ENCODE data around the gene KRTAP4-3. TPM values are rescaled to one million over a fixed set of nuclear protein-coding genes. Genes with fewer than 3 reads are reported as not detected.

KRTAP4-3 gene
- total RNA-seq, 1 experiment from 2014 or later: not detected

- TF ChIP-seq ATF2 (CRISPR knock-in tag; IDR thresholded peaks at IDR 0.05; ENCODE audit: borderline replicate concordance, low read depth): no peak
- TF ChIP-seq TCF7 (CRISPR knock-in tag; IDR thresholded peaks at IDR 0.05; ENCODE audit: low read depth): no peak
- no peak for TF ChIP-seq MLX (CRISPR knock-in tag; IDR thresholded peaks at IDR 0.05)
- no peak for TF ChIP-seq ELF4 (CRISPR knock-in tag; IDR thresholded peaks at IDR 0.05; ENCODE audit: low read depth)
- TF ChIP-seq EMX1 (CRISPR knock-in tag; IDR thresholded peaks at IDR 0.05): no peak
- TF ChIP-seq E2F4 (CRISPR knock-in tag; IDR thresholded peaks at IDR 0.05; ENCODE audit: borderline replicate concordance, low read depth): no peak
- TF ChIP-seq ZNF423 (CRISPR knock-in tag; IDR thresholded peaks at IDR 0.05): no peak
- no peak for TF ChIP-seq ZBTB21 (CRISPR knock-in tag; IDR thresholded peaks at IDR 0.05; ENCODE audit: borderline replicate concordance)
- TF ChIP-seq ZNF281 (CRISPR knock-in tag; IDR thresholded peaks at IDR 0.05): no peak
- TF ChIP-seq ZNF263 (CRISPR knock-in tag; IDR thresholded peaks at IDR 0.05; ENCODE audit: low read depth): no peak
- TF ChIP-seq MXD4 (CRISPR knock-in tag; IDR thresholded peaks at IDR 0.05; ENCODE audit: borderline replicate concordance): no peak
- no peak for TF ChIP-seq ZNF219 (CRISPR knock-in tag; IDR thresholded peaks at IDR 0.05; ENCODE audit: borderline replicate concordance)
- no peak for TF ChIP-seq USF2 (CRISPR knock-in tag; IDR thresholded peaks at IDR 0.05)
- TF ChIP-seq OVOL2 (CRISPR knock-in tag; IDR thresholded peaks at IDR 0.05; ENCODE audit: borderline replicate concordance): no peak
- no peak for TF ChIP-seq NR2C2 (CRISPR knock-in tag; IDR thresholded peaks at IDR 0.05)
- no peak for TF ChIP-seq E2F1 (CRISPR knock-in tag; IDR thresholded peaks at IDR 0.05)
- no peak for TF ChIP-seq SMAD3 (CRISPR knock-in tag; IDR thresholded peaks at IDR 0.05; ENCODE audit: borderline replicate concordance)
- no peak for TF ChIP-seq ZNF232 (CRISPR knock-in tag; IDR thresholded peaks at IDR 0.05)
- TF ChIP-seq MYBL2 (CRISPR knock-in tag; IDR thresholded peaks at IDR 0.05): no peak
- POLR2A ChIA-PET: no interaction called here
- no peak overlapping the region for H3K27ac Mint-ChIP-seq
- peaks cover 8% of the 10 kb centered on the region for H3K36me3 Mint-ChIP-seq
- H3K4me3 Mint-ChIP-seq: no peak overlapping the region
- CTCF ChIA-PET: interaction anchor here (0.8 to 1.0 kb wide), 3 partner anchors 110 to 453 kb away, joined by 3 to 6 read pairs (median 5); no protein-coding TSS in a partner anchor
- peaks cover 20% of the 10 kb centered on the region for H3K9me3 Mint-ChIP-seq
- ATAC-seq: no peak
- no peaks in the 10 kb centered on the region; the same call in 1 of the 2 replicates for H3K27me3 Mint-ChIP-seq (ENCODE audit: low read depth)
- H3K4me1 Mint-ChIP-seq: no peaks in the 10 kb centered on the region
- DNase-seq (ENCODE audit: low spot score): no peak
These were observed 44.6 kb upstream of the KRTAP4-3 start for GRCh38 chr17:41212524-41213169.

Measured in WTC11 (cell line).